Endothelial cell of umbilical vein (primary cell): ENCODE data around the gene TNKS1BP1. TPM values are rescaled to one million over a fixed set of nuclear protein-coding genes. Genes with fewer than 3 reads are reported as not detected.

Experiments used
- BruUV-seq: library from RNA; stranded (reverse); fragments of 400-500 nt; replicated peaks from 2 replicates; lab custom pipeline; 2021; lab: Mats Ljungman, UMichigan
- CTCF ChIA-PET: fragments of 300-600, 350-600 bp; sonication (Branson Sonifier 250); formaldehyde crosslinking; loops from one replicate; lab custom pipeline; 2021; ENCODE audit warnings: antibody characterized with exemption, inconsistent platforms; lab: Charles Lee
- POLR2A ChIA-PET: fragments of 300-600, 350-600 bp; sonication (Branson Sonifier 250); formaldehyde crosslinking; loops from one replicate; lab custom pipeline; 2021; ENCODE audit warnings: antibody characterized with exemption, inconsistent platforms; lab: Charles Lee
- DNase-seq: peaks from one replicate; pipeline ENCODE4 v3.0.0-alpha.2; 2011; ENCODE audit warnings: low read depth, low spot score
- FAIRE-seq: peaks from 2 replicates; lab custom pipeline; 2011; peaks lifted over from hg19 to GRCh38; lab: Jason Lieb, UNC
- H2AFZ ChIP-seq: 2 replicates; pipeline ENCODE4 v1.6.0; 2012; ENCODE audit warnings: low read depth, low read length, control low read depth, inconsistent platforms
- H3K27ac ChIP-seq: 2 replicates; pipeline ENCODE4 v1.5.1; 2011; ENCODE audit warnings: low read depth, mild to moderate bottlenecking, control low read depth, low read length, moderate library complexity; ENCODE audit not compliant: insufficient read depth
- H3K27me3 ChIP-seq, 2 experiments: 2 replicates each; pipeline versions ENCODE4 v1.6.0 to v1.6.1; 2011; ENCODE audit warnings: low read length in 2 of 2, mixed read lengths in 1 of 2; ENCODE audit not compliant: control insufficient read depth in 2 of 2, insufficient read depth in 2 of 2
- H3K36me3 ChIP-seq, 2 experiments: 2 replicates in 1 of 2; 3 replicates in 1 of 2; pipeline ENCODE4 v1.5.1; 2011; ENCODE audit warnings: low read length in 2 of 2, mild to moderate bottlenecking in 1 of 2, moderate library complexity in 1 of 2; ENCODE audit not compliant: control insufficient read depth in 2 of 2, insufficient read depth in 2 of 2; ENCODE audit errors: extremely low read depth in 1 of 2
- H3K4me1 ChIP-seq: 3 replicates; pipeline ENCODE4 v1.5.1; 2011; ENCODE audit warnings: mild to moderate bottlenecking, low read length; ENCODE audit not compliant: control insufficient read depth, insufficient read depth; ENCODE audit errors: extremely low read depth
- H3K4me2 ChIP-seq: 2 replicates; pipeline ENCODE4 v1.6.1; 2011; ENCODE audit warnings: low read length, control low read depth, mixed read lengths; ENCODE audit not compliant: insufficient read depth
- H3K4me3 ChIP-seq, 3 experiments: fragments of 200-600 bp in 1 of 3; sonication (generic), shearing (Covaris generic) in 1 of 3; replicated peaks in 1 of 3; 2 replicates each; pipeline ENCODE4 v1.5.1; 2011 to 2016; ENCODE audit warnings: control low read depth in 3 of 3, low read length in 3 of 3, mild to moderate bottlenecking in 2 of 3, inconsistent platforms in 1 of 3, low read depth in 1 of 3, moderate library complexity in 1 of 3; ENCODE audit not compliant: insufficient read depth in 1 of 3
- H3K79me2 ChIP-seq: 2 replicates; pipeline ENCODE4 v1.6.0; 2012; ENCODE audit warnings: low read length, inconsistent platforms; ENCODE audit not compliant: control insufficient read depth, insufficient read depth
- H3K9ac ChIP-seq: replicated peaks from 2 replicates; pipeline ENCODE3; 2011; ENCODE audit warnings: low read length, control low read depth; ENCODE audit not compliant: insufficient read depth; ENCODE audit errors: extremely low read depth
- H3K9me1 ChIP-seq: replicated peaks from 3 replicates; pipeline ENCODE4 v1.6.0; 2011; ENCODE audit warnings: mild to moderate bottlenecking, low read length; ENCODE audit not compliant: control insufficient read depth, insufficient read depth; ENCODE audit errors: extremely low read depth
- H3K9me3 ChIP-seq: replicated peaks from 2 replicates; pipeline ENCODE4 v1.5.1; 2012; ENCODE audit warnings: low read length, inconsistent platforms; ENCODE audit not compliant: control insufficient read depth, insufficient read depth
- H4K20me1 ChIP-seq: replicated peaks from 2 replicates; pipeline ENCODE3; 2011; ENCODE audit warnings: mild to moderate bottlenecking, low read length; ENCODE audit not compliant: control insufficient read depth, insufficient read depth; ENCODE audit errors: extremely low read depth
- CTCF ChIP-seq, 2 donors: IDR thresholded peaks; 1 replicate in 1 of 2; 2 replicates in 1 of 2; pipeline ENCODE4 v1.5.1; 2011; ENCODE audit warnings: low read length in 2 of 2, mild to moderate bottlenecking in 2 of 2, moderate library complexity in 2 of 2, control low read depth in 1 of 2, inconsistent platforms in 1 of 2, low read depth in 1 of 2; ENCODE audit not compliant: insufficient read depth in 1 of 2; ENCODE audit errors: extremely low read depth in 1 of 2
- EZH2 ChIP-seq: IDR thresholded peaks from 2 replicates; pipeline ENCODE4 v1.6.1; 2012; ENCODE audit warnings: borderline replicate concordance, low read depth, mild to moderate bottlenecking, moderate library complexity, low read length, inconsistent platforms; ENCODE audit not compliant: severe bottlenecking
- FOS ChIP-seq: IDR thresholded peaks from 2 replicates; pipeline ENCODE4 v1.6.1; 2011; ENCODE audit warnings: mild to moderate bottlenecking, low read length, moderate library complexity, borderline replicate concordance; ENCODE audit not compliant: insufficient read depth
- GATA2 ChIP-seq: IDR thresholded peaks from 2 replicates; pipeline ENCODE4 v1.7.0; 2011; ENCODE audit warnings: low read depth, mild to moderate bottlenecking, moderate library complexity, mixed read lengths, low read length; ENCODE audit not compliant: insufficient read length, insufficient read depth
- JUN ChIP-seq: IDR thresholded peaks from 2 replicates; pipeline ENCODE4 v1.6.1; 2011; ENCODE audit warnings: borderline replicate concordance, low read depth; ENCODE audit not compliant: insufficient read length, insufficient read depth
- MAX ChIP-seq: IDR thresholded peaks from 2 replicates; pipeline ENCODE4 v1.6.1; 2011; ENCODE audit not compliant: insufficient read depth, insufficient read length
- MYC ChIP-seq: IDR thresholded peaks from one replicate; pipeline ENCODE4 v1.6.1; 2011; ENCODE audit warnings: mild to moderate bottlenecking, low read depth, low read length
- POLR2A ChIP-seq: IDR thresholded peaks from 2 replicates; pipeline ENCODE4 v1.6.1; 2012; ENCODE audit warnings: low read depth, mild to moderate bottlenecking, control low read depth, low read length
- POLR2AphosphoS5 ChIP-seq: IDR thresholded peaks from 2 replicates; pipeline ENCODE4 v1.6.1; 2012; ENCODE audit warnings: low read depth, mild to moderate bottlenecking, control low read depth, low read length, moderate library complexity; ENCODE audit not compliant: insufficient read depth
- dilution Hi-C: fragments of 300-500 bp; cut with MboI; formaldehyde crosslinking; loops from one replicate; pipeline ENCODE4 v1.15.0; 2019; ENCODE audit warnings: low sequenced_read_pairs; ENCODE audit not compliant: extremely low pct_ligation_motif_present
- intact Hi-C: fragments of 100-400 bp; cut with micrococcal nuclease; formaldehyde crosslinking; loops from one replicate; pipeline ENCODE4 v1.10.0; 2022
- polyA plus RNA-seq, 4 experiments: library from polyadenylated mRNA; depleted of rRNA in 3 of 4; stranded (reverse) in 3 of 4; unstranded in 1 of 4; fragments of >200 nt; gene quantifications; 2 replicates each; pipeline versions ENCODE4 v1.2.1 to v1.2.3, GENCODE V29; 2011 to 2012; ENCODE audit warnings: missing spikeins in 1 of 4
- total RNA-seq: library from RNA; stranded (reverse); gene quantifications from 2 replicates; pipeline ENCODE4 v1.2.3, GENCODE V29; 2021

TNKS1BP1 gene
- total and polyA plus RNA-seq, 2 donors (not counting 3 experiments of a cell fraction or from before 2014, with no cell fraction given) = 54.6 to 111 TPM

- CTCF ChIA-PET = interaction anchor here (1.5 kb wide), 1 partner anchor 23 kb away, joined by 5 read pairs; no protein-coding TSS in a partner anchor
- Histone ChIP-seq H3K4me2 (no peak overlapping the region), H3K9me3 (no peaks in the 10 kb centered on the region), H3K79me2 (no peaks in the 10 kb centered on the region), H3K36me3 (no peaks in the 10 kb centered on the region), H3K27me3 (peaks cover 10 to 12% of the 10 kb centered on the region in 2 experiments), H3K27ac (no peak overlapping the region), H2AFZ (no peak overlapping the region), H3K9me1 (no peaks in the 10 kb centered on the region), H3K9ac (no peak overlapping the region), H3K4me3 (no peak overlapping the region), H4K20me1 (no peaks in the 10 kb centered on the region), H3K4me1 (no peaks in the 10 kb centered on the region)
- no TSS peak for BruUV-seq
- TF ChIP-seq GATA2 = no peak
- TF ChIP-seq POLR2A = no peak
- no peak for TF ChIP-seq POLR2AphosphoS5
- no peak for TF ChIP-seq MAX
- no peak for TF ChIP-seq CTCF (IDR thresholded peaks at IDR 0.05; ENCODE audit: extremely low read depth in 1 of 2, insufficient read depth in 1 of 2, low read depth in 1 of 2, low read length in 2 of 2)
- no peak for TF ChIP-seq MYC
- TF ChIP-seq EZH2 = no peak
- no peak for TF ChIP-seq JUN
- TF ChIP-seq FOS = no peak
- DNase-seq (no peak), FAIRE-seq (peak; percentile 4)
- dilution Hi-C loops = no loop called here
- intact Hi-C loops = no loop called here
- POLR2A ChIA-PET = no interaction called here
Measured at GRCh38 chr11:57255618-57256017, 69.1 kb downstream of the TNKS1BP1 start.
